HEK293 (cell line): ENCODE results near the gene MEF2C.

Experiments used
- CTCF ChIA-PET: fragments of 350-600 bp; formaldehyde crosslinking; extraction: SDS; loops from one replicate; lab custom pipeline; 2021; ENCODE audit warnings: antibody characterized with exemption; lab: Yijun Ruan, JAX
- POLR2A ChIA-PET: fragments of 300-600 bp; formaldehyde crosslinking; extraction: SDS; loops from one replicate; lab custom pipeline; 2020; ENCODE audit warnings: antibody characterized with exemption, inconsistent platforms; lab: Yijun Ruan, JAX
- H3K27ac ChIP-seq: fragments of 200-500 bp; sonication (Bioruptor generic); 2 replicates; pipeline ENCODE4 v1.5.1; 2014; ENCODE audit warnings: low read depth, low read length, control low read depth, inconsistent platforms; ENCODE audit errors: extremely low read depth
- H3K36me3 ChIP-seq, 2 experiments: fragments of 200-500 bp in 1 of 2; sonication (Bioruptor generic) in 1 of 2; 1 replicate in 1 of 2; 2 replicates in 1 of 2; pipeline ENCODE4 v1.5.1; 2014 to 2017; ENCODE audit warnings: inconsistent platforms in 2 of 2, low read length in 2 of 2; ENCODE audit not compliant: control insufficient read depth in 2 of 2, insufficient read depth in 1 of 2
- H3K4me1 ChIP-seq: fragments of 200-500 bp; sonication (Bioruptor generic); 2 replicates; pipeline ENCODE4 v1.5.1; 2014; ENCODE audit warnings: mild to moderate bottlenecking, low read length, inconsistent platforms; ENCODE audit not compliant: control insufficient read depth, insufficient read depth
- H3K4me3 ChIP-seq: 2 replicates; pipeline ENCODE4 v1.5.1; 2011; ENCODE audit warnings: low read depth, mild to moderate bottlenecking, control low read depth, low read length, moderate library complexity
- H3K9me3 ChIP-seq: fragments of 200-500 bp; sonication (Bioruptor generic); 2 replicates; pipeline ENCODE4 v1.5.1; 2014; ENCODE audit warnings: low read depth, low read length, inconsistent platforms; ENCODE audit not compliant: control insufficient read depth, insufficient read depth
- RBAK ChIP-seq: fragments of 450-650 bp; formaldehyde crosslinking; IDR thresholded peaks from 2 replicates; pipeline ENCODE4 v1.5.1; 2016; ENCODE audit warnings: missing biosample characterization, missing genetic modification characterization
- ZBTB1 ChIP-seq: fragments of 450-650 bp; formaldehyde crosslinking; IDR thresholded peaks from 2 replicates; pipeline ENCODE4 v1.5.1; 2016; ENCODE audit warnings: missing biosample characterization, missing genetic modification characterization
- ZEB2 ChIP-seq: fragments of 450-650 bp; formaldehyde crosslinking; IDR thresholded peaks from 2 replicates; pipeline ENCODE4 v1.5.1; 2016; ENCODE audit warnings: missing biosample characterization, missing genetic modification characterization
- ZNF133 ChIP-seq: fragments of 450-650 bp; formaldehyde crosslinking; IDR thresholded peaks from 2 replicates; pipeline ENCODE4 v1.5.1; 2016; ENCODE audit warnings: missing biosample characterization, missing genetic modification characterization
- ZNF184 ChIP-seq: fragments of 450-650 bp; IDR thresholded peaks from 2 replicates; pipeline ENCODE4 v1.5.1; 2018; ENCODE audit warnings: missing biosample characterization, mild to moderate bottlenecking, missing genetic modification characterization
- ZNF2 ChIP-seq: fragments of 450-650 bp; formaldehyde crosslinking; IDR thresholded peaks from 2 replicates; pipeline ENCODE4 v1.5.1; 2016; ENCODE audit warnings: missing biosample characterization, missing genetic modification characterization
- ZNF274 ChIP-seq, 2 experiments: fragments of 200-500 bp in 1 of 2; fragments of 450-650 bp in 1 of 2; sonication (Bioruptor generic) in 1 of 2; formaldehyde crosslinking in 1 of 2; IDR thresholded peaks; 2 replicates each; pipeline versions ENCODE4 v1.5.1 to v1.6.1; 2014 to 2016; ENCODE audit warnings: borderline replicate concordance in 1 of 2, inconsistent platforms in 1 of 2, low read length in 1 of 2, missing biosample characterization in 1 of 2, missing genetic modification characterization in 1 of 2
- ZNF391 ChIP-seq: fragments of 450-650 bp; formaldehyde crosslinking; IDR thresholded peaks from 2 replicates; pipeline ENCODE4 v1.5.1; 2016; ENCODE audit warnings: low read depth, missing biosample characterization, missing genetic modification characterization, borderline replicate concordance
- ZNF48 ChIP-seq: fragments of 450-650 bp; formaldehyde crosslinking; IDR thresholded peaks from 2 replicates; pipeline ENCODE4 v1.5.1; 2016; ENCODE audit warnings: missing biosample characterization, missing genetic modification characterization
- ZNF610 ChIP-seq: fragments of 450-650 bp; formaldehyde crosslinking; IDR thresholded peaks from 2 replicates; pipeline ENCODE4 v1.5.1; 2016; ENCODE audit warnings: missing biosample characterization, missing genetic modification characterization, borderline replicate concordance
- ZNF623 ChIP-seq: fragments of 450-650 bp; formaldehyde crosslinking; IDR thresholded peaks from 2 replicates; pipeline ENCODE4 v1.5.1; 2016; ENCODE audit warnings: missing biosample characterization, missing genetic modification characterization
- ZNF654 ChIP-seq: fragments of 450-650 bp; formaldehyde crosslinking; IDR thresholded peaks from 2 replicates; pipeline ENCODE4 v1.5.1; 2016; ENCODE audit warnings: low read depth, missing biosample characterization, missing genetic modification characterization
- ZNF660 ChIP-seq: fragments of 450-650 bp; IDR thresholded peaks from 2 replicates; pipeline ENCODE4 v1.5.1; 2018; ENCODE audit warnings: missing biosample characterization, mild to moderate bottlenecking, missing genetic modification characterization
- ZNF677 ChIP-seq: fragments of 450-650 bp; IDR thresholded peaks from 2 replicates; pipeline ENCODE4 v1.5.0; 2018; ENCODE audit warnings: missing biosample characterization, mild to moderate bottlenecking, missing genetic modification characterization, moderate library complexity
- ZSCAN16 ChIP-seq: fragments of 450-650 bp; formaldehyde crosslinking; IDR thresholded peaks from 2 replicates; pipeline ENCODE4 v1.5.1; 2016; ENCODE audit warnings: missing biosample characterization, missing genetic modification characterization
- TF ChIP-seq, protein P1 (sequence below): fragments of 450-650 bp; formaldehyde crosslinking; IDR thresholded peaks from 2 replicates; pipeline ENCODE4 v1.5.1; 2016; ENCODE audit warnings: missing biosample characterization, missing genetic modification characterization
- TF ChIP-seq, protein P2 (sequence below): fragments of 450-650 bp; formaldehyde crosslinking; IDR thresholded peaks from 2 replicates; pipeline ENCODE4 v1.5.1; 2016; ENCODE audit warnings: missing biosample characterization, missing genetic modification characterization
- TF ChIP-seq, protein P3 (sequence below): fragments of 450-650 bp; formaldehyde crosslinking; IDR thresholded peaks from 2 replicates; pipeline ENCODE4 v1.5.1; 2016; ENCODE audit warnings: missing biosample characterization, missing genetic modification characterization
- TF ChIP-seq, protein P4 (sequence below): fragments of 450-650 bp; formaldehyde crosslinking; IDR thresholded peaks from 2 replicates; pipeline ENCODE4 v1.5.1; 2016; ENCODE audit warnings: missing biosample characterization, missing genetic modification characterization

Gene MEF2C

DNA sequence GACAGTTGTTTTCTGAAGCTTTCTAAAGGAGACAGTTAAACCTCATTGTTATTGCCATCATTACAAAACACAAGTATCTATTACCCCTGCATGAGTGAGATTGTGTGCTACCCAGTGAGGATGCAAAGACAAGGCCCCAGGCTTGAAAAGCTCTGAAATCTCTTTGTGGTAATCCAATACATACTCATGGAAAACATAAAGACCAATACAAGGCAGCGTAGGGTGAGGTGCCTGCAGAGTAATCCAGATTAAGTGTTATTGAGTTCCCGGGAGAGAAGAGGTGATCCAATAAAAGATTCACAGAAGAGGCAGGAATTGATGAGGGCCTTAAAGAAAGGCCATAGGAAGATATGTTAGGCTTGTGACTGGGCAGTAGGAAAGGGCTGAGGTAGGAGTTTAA, 150.1 kb downstream of the MEF2C start:
- no peaks in the 10 kb centered on the region for H3K4me1 ChIP-seq
- peaks cover 0 to 3% of the 10 kb centered on the region in 2 experiments; a peak in 1 of 3 replicates for H3K36me3 ChIP-seq
- H3K4me3 ChIP-seq, result no peak overlapping the region
- ChIA-PET CTCF (interaction anchor here (0.6 to 0.9 kb wide), 3 partner anchors 9 to 1581 kb away, joined by 3 read pairs; no protein-coding TSS in a partner anchor), POLR2A (no interaction called here)
- no peak overlapping the region for H3K27ac ChIP-seq
- H3K9me3 ChIP-seq, result no peaks in the 10 kb centered on the region
- TF ChIP-seq, protein P1, sequence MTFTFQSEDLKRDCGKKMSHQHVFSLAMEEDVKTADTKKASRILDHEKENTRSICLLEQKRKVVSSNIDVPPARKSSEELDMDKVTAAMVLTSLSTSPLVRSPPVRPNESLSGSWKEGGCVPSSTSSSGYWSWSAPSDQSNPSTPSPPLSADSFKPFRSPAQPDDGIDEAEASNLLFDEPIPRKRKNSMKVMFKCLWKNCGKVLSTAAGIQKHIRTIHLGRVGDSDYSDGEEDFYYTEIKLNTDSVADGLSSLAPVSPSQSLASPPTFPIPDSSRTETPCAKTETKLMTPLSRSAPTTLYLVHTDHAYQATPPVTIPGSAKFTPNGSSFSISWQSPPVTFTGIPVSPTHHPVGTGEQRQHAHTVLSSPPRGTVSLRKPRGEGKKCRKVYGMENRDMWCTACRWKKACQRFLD (tag by site-specific recombination), result no peak
- TF ChIP-seq, protein P2, sequence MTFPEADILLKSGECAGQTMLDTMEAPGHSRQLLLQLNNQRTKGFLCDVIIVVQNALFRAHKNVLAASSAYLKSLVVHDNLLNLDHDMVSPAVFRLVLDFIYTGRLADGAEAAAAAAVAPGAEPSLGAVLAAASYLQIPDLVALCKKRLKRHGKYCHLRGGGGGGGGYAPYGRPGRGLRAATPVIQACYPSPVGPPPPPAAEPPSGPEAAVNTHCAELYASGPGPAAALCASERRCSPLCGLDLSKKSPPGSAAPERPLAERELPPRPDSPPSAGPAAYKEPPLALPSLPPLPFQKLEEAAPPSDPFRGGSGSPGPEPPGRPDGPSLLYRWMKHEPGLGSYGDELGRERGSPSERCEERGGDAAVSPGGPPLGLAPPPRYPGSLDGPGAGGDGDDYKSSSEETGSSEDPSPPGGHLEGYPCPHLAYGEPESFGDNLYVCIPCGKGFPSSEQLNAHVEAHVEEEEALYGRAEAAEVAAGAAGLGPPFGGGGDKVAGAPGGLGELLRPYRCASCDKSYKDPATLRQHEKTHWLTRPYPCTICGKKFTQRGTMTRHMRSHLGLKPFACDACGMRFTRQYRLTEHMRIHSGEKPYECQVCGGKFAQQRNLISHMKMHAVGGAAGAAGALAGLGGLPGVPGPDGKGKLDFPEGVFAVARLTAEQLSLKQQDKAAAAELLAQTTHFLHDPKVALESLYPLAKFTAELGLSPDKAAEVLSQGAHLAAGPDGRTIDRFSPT (tag by site-specific recombination), result no peak
- TF ChIP-seq ZNF2 (tag by site-specific recombination), result no peak
- TF ChIP-seq ZNF391, result no peak
- TF ChIP-seq ZBTB1 (tag by site-specific recombination), result no peak
- TF ChIP-seq ZEB2, result no peak
- TF ChIP-seq ZNF184 (tag by site-specific recombination), result no peak
- TF ChIP-seq ZNF274 (IDR thresholded peaks at IDR 0.05; ENCODE audit: low read length), result no peak
- TF ChIP-seq ZNF274 (tag by site-specific recombination; IDR thresholded peaks at IDR 0.05; ENCODE audit: borderline replicate concordance), result no peak
- no peak for TF ChIP-seq ZNF133 (tag by site-specific recombination)
- TF ChIP-seq RBAK, result no peak

DNA sequence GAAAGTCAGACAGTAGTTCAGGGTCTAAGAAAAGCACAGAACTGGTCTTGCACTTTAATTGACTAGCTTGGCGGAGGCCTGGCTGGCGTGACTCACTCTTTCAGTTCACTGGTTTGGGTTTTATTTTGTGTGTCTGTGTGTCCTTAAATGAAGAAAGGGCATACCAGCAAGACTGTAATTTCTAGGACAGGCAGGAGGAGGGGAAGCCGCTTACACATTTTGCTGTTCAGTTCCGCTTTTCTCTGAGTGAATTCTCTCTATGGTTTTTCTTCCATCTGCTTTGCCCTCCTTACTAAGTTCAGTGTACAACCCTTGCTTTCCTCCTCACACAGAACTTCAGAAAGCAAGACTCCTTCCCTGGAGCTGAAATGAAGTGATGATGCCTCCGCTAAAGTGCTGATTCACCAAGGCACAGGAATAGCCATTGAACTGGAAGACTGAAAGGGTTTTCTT, 150.8 kb downstream of the MEF2C start:
- ChIA-PET POLR2A (interaction anchor here (0.7 kb wide), 1 partner anchor 151 kb away, joined by 4 read pairs; the partner anchor contains the start of gene MEF2C), CTCF (interaction anchor here (0.8 to 0.9 kb wide), 2 partner anchors 8 to 226 kb away, joined by 3 read pairs; no protein-coding TSS in a partner anchor)
- Histone ChIP-seq H3K9me3 (no peaks in the 10 kb centered on the region), H3K4me3 (no peak overlapping the region), H3K27ac (no peak overlapping the region), H3K36me3 (peaks cover 0 to 3% of the 10 kb centered on the region in 2 experiments; a peak in 1 of 3 replicates), H3K4me1 (no peaks in the 10 kb centered on the region)
- TF ChIP-seq ZNF610 (tag by site-specific recombination), result no peak
- TF ChIP-seq ZNF133 (tag by site-specific recombination), result peak; percentile 72

DNA sequence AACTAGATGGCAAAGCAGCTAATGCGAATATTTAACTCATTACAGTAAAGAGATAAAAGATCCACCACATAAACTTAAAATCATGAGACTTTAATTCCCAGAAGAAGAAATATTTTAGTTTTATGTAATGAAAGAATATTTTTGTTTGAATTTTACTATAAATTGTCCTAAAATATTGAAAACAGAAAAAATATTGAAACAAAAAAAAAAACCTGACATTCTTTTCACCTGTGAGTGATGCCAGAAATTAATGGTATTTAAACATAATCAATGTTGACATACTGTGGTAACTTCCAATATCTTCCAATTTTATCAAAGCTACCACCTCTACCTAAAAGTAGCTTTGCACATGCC, 153.2 kb downstream of the MEF2C start:
- CTCF ChIA-PET, result interaction anchor here (0.6 to 5.5 kb wide), 33 partner anchors 9 to 1668 kb away, joined by 3 to 49 read pairs (median 3); no protein-coding TSS in a partner anchor

DNA sequence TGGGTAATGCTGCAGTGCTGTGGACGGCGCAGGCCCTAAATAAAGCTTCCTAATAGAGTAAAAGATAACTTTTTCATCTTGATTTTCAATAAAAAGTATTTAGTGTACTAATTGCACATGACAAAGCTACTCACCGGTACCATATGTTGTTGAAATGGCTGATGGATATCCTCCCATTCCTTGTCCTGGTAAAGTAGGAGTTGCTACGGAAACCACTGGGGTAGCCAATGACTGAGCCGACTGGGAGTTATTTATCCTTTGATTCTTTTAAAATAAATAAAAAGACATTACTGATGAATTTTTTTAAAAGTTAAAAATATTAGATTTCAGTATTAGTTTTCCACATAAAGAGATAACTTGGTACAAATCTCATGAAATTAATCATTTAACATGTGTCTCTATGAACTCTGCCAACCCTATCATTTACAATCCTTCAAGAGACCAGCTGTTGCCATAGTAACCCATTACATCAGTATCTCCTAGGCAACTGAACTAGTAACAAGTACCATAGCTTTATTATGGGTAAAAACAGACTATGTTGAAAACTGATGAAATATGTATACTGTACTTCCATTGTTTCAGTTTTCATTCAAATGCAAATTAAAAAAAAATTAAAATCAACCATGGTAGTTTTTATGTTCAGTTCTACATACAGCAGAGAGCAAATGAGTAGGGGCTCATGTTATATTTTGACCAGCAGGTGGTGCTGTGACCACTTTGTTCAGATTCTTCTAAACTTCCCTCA, 153.7 kb downstream of the MEF2C start:
- ChIA-PET POLR2A (interaction anchor here (1.3 kb wide), 1 partner anchor 154 kb away, joined by 5 read pairs; no protein-coding TSS in a partner anchor), CTCF (interaction anchor here (0.6 to 5.5 kb wide), 44 partner anchors 8 to 1706 kb away, joined by 3 to 49 read pairs (median 3); partner anchors contain the start of gene MEF2C)
- Histone ChIP-seq H3K36me3 (peaks cover 2 to 3% of the 10 kb centered on the region in 2 experiments; a peak in 2 of 3 replicates), H3K27ac (no peak overlapping the region), H3K4me3 (no peak overlapping the region), H3K9me3 (no peaks in the 10 kb centered on the region), H3K4me1 (no peaks in the 10 kb centered on the region)
- TF ChIP-seq, protein P3, sequence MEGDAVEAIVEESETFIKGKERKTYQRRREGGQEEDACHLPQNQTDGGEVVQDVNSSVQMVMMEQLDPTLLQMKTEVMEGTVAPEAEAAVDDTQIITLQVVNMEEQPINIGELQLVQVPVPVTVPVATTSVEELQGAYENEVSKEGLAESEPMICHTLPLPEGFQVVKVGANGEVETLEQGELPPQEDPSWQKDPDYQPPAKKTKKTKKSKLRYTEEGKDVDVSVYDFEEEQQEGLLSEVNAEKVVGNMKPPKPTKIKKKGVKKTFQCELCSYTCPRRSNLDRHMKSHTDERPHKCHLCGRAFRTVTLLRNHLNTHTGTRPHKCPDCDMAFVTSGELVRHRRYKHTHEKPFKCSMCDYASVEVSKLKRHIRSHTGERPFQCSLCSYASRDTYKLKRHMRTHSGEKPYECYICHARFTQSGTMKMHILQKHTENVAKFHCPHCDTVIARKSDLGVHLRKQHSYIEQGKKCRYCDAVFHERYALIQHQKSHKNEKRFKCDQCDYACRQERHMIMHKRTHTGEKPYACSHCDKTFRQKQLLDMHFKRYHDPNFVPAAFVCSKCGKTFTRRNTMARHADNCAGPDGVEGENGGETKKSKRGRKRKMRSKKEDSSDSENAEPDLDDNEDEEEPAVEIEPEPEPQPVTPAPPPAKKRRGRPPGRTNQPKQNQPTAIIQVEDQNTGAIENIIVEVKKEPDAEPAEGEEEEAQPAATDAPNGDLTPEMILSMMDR (tag by site-specific recombination), result peak; percentile 43; the same call in 1 of the 2 replicates
- TF ChIP-seq, protein P4, sequence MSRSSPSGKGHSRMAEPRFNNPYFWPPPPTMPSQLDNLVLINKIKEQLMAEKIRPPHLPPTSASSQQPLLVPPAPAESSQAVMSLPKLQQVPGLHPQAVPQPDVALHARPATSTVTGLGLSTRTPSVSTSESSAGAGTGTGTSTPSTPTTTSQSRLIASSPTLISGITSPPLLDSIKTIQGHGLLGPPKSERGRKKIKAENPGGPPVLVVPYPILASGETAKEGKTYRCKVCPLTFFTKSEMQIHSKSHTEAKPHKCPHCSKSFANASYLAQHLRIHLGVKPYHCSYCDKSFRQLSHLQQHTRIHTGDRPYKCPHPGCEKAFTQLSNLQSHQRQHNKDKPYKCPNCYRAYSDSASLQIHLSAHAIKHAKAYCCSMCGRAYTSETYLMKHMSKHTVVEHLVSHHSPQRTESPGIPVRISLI, result 0 out of 2 replicates have a peak, but pooled peaks have one; percentile 22
- no peak for TF ChIP-seq ZNF48 (tag by site-specific recombination)
- TF ChIP-seq ZNF654, result peak; percentile 86
- TF ChIP-seq ZSCAN16 (tag by site-specific recombination), result no peak
- TF ChIP-seq ZNF660 (tag by site-specific recombination), result peak; percentile 62; the same call in 1 of the 2 replicates
- peak; percentile 63; the same call in 1 of the 2 replicates for TF ChIP-seq ZNF2 (tag by site-specific recombination)
- TF ChIP-seq ZNF677 (tag by site-specific recombination), result no peak

More for the DNA sequence above, 153.2 kb downstream of the MEF2C start:
- peaks cover 2 to 3% of the 10 kb centered on the region in 2 experiments; a peak in 2 of 3 replicates for H3K36me3 ChIP-seq
- no peak overlapping the region for H3K4me3 ChIP-seq
- H3K4me1 ChIP-seq, result no peaks in the 10 kb centered on the region
- H3K27ac ChIP-seq, result no peak overlapping the region
- no peaks in the 10 kb centered on the region for H3K9me3 ChIP-seq
- POLR2A ChIA-PET, result interaction anchor here (1.3 kb wide), 1 partner anchor 154 kb away, joined by 5 read pairs; no protein-coding TSS in a partner anchor
- TF ChIP-seq ZNF2 (tag by site-specific recombination) (0 out of 2 replicates have a peak, but pooled peaks have one; percentile 1), ZNF623 (tag by site-specific recombination) (no peak)
